G401.6 (cell line): ENCODE results near the gene NCAM1.

Source experiments
- FAIRE-seq: peaks from 2 replicates; lab custom pipeline; 2012; peaks lifted over from hg19 to GRCh38; lab: Jason Lieb, UNC

Gene NCAM1

GRCh38 chr11:113256431-113257202 lies 295.4 kb downstream of the NCAM1 start:
- no peak for FAIRE-seq

DNA sequence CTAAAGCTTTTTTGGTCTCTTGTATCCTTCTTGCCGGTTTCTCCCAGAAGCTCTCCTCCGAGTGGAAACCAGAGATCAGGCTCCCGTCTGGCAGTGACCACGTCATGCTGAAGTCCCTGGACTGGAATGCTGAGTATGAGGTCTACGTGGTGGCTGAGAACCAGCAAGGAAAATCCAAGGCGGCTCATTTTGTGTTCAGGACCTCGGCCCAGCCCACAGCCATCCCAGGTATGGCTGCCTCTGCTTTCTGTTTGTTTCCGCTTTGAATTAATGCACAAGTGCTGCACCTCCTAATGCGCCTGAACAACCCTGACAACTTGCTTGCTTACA lies 298.8 kb downstream of the NCAM1 start:
- FAIRE-seq: no peak

- FAIRE-seq: no peak
Observed at GRCh38 chr11:113260541-113260940, 299.3 kb downstream of the NCAM1 start.

- no peak for FAIRE-seq
Observed at GRCh38 chr11:113261709-113262475, 300.7 kb downstream of the NCAM1 start.

DNA sequence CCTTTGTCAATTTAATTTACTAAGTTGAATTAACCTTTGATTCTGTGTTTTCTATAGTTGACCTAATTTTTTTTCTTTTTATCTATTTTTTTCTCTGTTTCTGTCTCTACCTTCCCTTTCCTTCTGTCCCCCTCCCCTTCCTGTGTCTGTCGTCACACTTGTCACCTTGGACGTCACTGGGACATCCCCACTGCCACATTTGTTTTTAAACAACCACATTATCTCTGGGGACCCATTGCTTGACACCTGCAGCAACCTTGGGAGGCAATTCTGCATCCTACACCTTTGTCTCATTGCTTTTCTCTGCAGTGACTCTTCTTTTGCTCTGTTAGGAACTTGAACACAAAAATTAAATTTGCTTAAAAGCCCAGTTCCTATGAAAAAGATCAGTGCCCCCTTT lies 301.4 kb downstream of the NCAM1 start:
- FAIRE-seq: no peak

GRCh38 chr11:113263458-113264259 lies 302.4 kb downstream of the NCAM1 start:
- FAIRE-seq: no peak

- FAIRE-seq: no peak
Observed at GRCh38 chr11:113265362-113265761, 304.1 kb downstream of the NCAM1 start.

- FAIRE-seq: no peak
Observed at GRCh38 chr11:113267493-113267892, 306.3 kb downstream of the NCAM1 start.

DNA sequence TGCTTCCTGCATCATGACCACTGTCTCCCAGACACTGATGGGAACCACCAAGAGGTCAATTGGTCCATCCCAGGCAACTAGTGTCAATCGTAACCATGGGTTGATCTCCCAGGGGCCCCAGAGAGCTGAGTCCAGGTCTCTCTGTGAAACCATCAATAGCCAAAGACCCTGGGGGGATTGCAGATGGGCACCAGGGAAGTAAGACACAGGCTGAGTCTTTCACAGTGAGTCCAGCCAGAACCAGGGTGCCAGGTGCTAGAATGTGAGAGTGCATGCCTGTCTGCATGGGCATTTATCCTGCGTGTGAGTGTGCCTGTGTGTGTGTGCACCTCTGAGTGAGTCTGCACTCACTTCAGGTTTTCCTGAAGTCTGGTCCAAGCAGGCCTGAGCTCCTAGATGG lies 307.9 kb downstream of the NCAM1 start:
- FAIRE-seq: no peak

DNA sequence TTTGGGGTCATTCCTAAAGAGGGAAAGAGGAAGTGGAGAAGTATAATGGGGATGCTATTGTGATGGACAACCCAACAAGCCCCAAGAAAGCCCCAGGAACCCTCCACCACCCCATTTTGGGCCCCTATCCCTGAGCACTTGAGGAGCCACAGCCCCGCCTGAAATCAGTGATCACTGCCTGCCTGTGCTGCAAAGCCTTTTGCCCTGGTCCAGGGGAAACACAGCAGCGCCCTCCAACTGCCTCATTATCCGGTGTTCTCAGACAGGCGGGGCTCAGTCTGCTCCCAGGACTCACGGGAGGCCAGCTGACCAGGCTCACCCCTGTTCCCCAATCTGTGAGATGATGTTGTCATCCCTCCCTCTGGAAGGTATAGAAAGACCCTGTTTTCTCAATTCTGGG lies 308.4 kb downstream of the NCAM1 start:
- FAIRE-seq: no peak

GRCh38 chr11:113270080-113270479 lies 308.9 kb downstream of the NCAM1 start:
- no peak for FAIRE-seq

GRCh38 chr11:113271551-113272245 lies 310.5 kb downstream of the NCAM1 start:
- no peak for FAIRE-seq

- no peak for FAIRE-seq
Observed at GRCh38 chr11:113272281-113272680, 311.1 kb downstream of the NCAM1 start.

- no peak for FAIRE-seq
Observed at GRCh38 chr11:113272927-113273615, 311.9 kb downstream of the NCAM1 start.

DNA sequence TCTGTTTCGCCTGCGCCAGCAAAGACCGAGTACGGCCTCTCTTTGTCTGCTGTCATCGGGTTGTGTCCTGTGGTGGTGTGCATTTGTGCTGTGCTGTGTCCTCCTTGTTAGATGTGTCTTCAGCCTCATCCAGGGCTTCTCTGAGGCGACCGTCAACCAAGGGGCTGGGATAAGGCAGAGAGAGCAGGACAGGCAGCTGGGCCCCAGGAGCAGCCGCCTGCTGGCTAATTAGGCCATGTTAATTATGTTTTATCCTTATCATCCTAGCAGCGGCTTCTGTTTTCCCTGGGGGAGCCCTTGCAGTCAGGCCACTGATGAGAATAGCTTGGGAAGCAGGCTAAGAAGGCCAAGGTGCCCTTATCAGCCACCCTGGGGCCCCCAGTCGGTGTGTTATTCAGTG lies 312.5 kb downstream of the NCAM1 start:
- no peak for FAIRE-seq

DNA sequence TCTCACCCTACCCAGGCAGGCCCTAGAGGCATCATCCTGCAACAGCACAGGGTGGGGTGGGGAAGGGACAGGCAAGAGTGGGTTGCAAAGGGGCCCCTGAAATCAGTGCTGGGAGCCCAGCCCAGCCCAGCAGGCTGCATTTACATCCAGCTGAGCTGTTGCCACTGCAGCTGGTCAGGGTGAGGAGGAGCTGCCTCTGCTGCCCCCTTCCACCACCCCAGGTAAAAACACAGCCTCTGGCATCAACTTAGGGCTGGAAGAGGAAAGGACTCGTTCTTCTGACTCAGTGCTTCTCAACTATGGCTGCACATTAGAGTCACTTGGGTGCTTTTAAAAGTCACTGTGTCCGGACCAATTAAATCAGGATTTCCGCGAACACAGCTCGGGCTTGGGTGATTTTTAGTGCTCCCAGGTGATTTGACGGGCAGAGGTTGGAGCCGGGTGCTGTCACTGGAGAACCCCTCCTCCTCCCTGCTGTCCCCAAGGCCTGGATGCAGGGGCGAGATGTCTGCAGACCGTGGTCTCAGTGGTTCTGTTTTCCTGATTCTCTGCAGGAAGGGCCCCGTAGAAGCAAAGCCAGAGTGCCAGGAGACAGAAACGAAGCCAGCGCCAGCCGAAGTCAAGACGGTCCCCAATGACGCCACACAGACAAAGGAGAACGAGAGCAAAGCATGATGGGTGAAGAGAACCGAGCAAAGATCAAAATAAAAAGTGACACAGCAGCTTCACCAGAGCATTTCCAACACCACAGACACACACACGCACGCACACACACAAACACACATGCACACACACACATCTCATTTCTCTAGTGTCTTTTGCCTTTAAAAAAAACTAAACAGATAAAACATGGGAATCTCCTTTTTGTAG lies 313.7 kb downstream of the NCAM1 start:
- no peak for FAIRE-seq

GRCh38 chr11:113275602-113276001 lies 314.4 kb downstream of the NCAM1 start:
- FAIRE-seq: no peak

GRCh38 chr11:113276466-113276865 lies 315.2 kb downstream of the NCAM1 start:
- no peak for FAIRE-seq

DNA sequence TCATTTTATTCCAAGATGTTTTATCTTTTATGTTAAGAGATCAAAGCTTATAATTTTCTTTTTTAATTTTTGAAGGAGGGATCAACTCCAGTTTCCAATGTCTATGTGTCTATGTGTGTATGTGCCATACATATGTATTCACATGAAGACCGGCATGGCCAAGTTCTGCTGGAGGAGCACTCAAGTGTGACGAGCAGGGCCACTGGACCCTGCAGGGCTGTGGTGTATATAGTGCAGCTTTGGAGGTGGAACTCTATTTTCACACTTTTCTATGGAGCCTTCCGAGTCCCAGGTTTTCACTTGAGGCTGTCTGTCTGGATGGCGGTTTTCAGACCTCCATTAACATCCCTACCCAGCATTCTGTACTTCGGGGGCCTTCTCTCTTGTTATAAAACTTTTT lies 316.7 kb downstream of the NCAM1 start:
- no peak for FAIRE-seq

GRCh38 chr11:113278481-113278880 lies 317.3 kb downstream of the NCAM1 start:
- FAIRE-seq: no peak

DNA sequence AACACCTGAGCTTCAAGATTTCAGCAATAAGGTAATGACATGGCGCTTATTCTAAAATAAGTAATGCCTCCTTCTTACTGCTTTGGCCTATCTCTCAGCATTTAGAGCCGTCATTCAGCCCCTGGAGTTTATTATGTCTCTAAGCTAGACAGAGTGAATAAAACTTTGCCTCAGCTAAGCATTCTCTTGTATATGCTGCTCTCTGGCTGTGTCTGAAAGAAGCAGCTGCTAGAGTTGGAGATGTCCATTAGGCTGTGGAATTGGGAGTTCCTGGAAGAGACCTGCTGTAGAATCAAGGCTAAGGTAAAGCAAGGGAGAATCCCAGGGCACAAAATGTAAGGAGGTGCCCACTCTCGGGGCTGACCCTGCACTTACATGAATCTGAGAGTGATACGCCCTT lies 317.7 kb downstream of the NCAM1 start:
- no peak for FAIRE-seq
